ENCODE results near the gene IL36B. TPM values are rescaled to one million over a fixed set of nuclear protein-coding genes. Genes with fewer than 3 reads are reported as not detected.

IL36B gene
- total RNA-seq, 1 experiment from 2014 or later, result not detected

- Histone ChIP-seq H3K9me3 (no peaks in the 10 kb centered on the region), H3K27me3 (no peaks in the 10 kb centered on the region), H3K4me3 (no peak overlapping the region), H3K36me3 (no peaks in the 10 kb centered on the region)
- DNase-seq, result peak; percentile 26
Measured at GRCh38 chr2:113080134-113080533, 27.5 kb upstream of the IL36B start.

- H3K4me3 ChIP-seq, result no peak overlapping the region
- DNase-seq, result no peak
- H3K27me3 ChIP-seq, result no peaks in the 10 kb centered on the region
- H3K9me3 ChIP-seq, result no peaks in the 10 kb centered on the region
- H3K36me3 ChIP-seq, result no peaks in the 10 kb centered on the region
Measured at GRCh38 chr2:113079131-113079530, 26.5 kb upstream of the IL36B start.

GRCh38 chr2:113078350-113078839 lies 25.7 kb upstream of the IL36B start:
- no peaks in the 10 kb centered on the region for H3K36me3 ChIP-seq
- no peak overlapping the region for H3K4me3 ChIP-seq
- H3K27me3 ChIP-seq, result no peaks in the 10 kb centered on the region
- H3K9me3 ChIP-seq, result no peaks in the 10 kb centered on the region
- peak; percentile 64 for DNase-seq

GRCh38 chr2:113077921-113078320 lies 25.3 kb upstream of the IL36B start:
- H3K36me3 ChIP-seq, result no peaks in the 10 kb centered on the region
- H3K9me3 ChIP-seq, result no peaks in the 10 kb centered on the region
- no peaks in the 10 kb centered on the region for H3K27me3 ChIP-seq
- no peak overlapping the region for H3K4me3 ChIP-seq
- peak; percentile 43 for DNase-seq

GRCh38 chr2:113076954-113077669 lies 24.4 kb upstream of the IL36B start:
- Histone ChIP-seq H3K9me3 (no peaks in the 10 kb centered on the region), H3K4me3 (no peak overlapping the region), H3K27me3 (no peaks in the 10 kb centered on the region), H3K36me3 (no peaks in the 10 kb centered on the region)
- DNase-seq, result no peak

GRCh38 chr2:113075600-113075999 lies 22.9 kb upstream of the IL36B start:
- H3K36me3 ChIP-seq, result no peaks in the 10 kb centered on the region
- H3K27me3 ChIP-seq, result no peaks in the 10 kb centered on the region
- H3K4me3 ChIP-seq, result no peak overlapping the region
- no peaks in the 10 kb centered on the region for H3K9me3 ChIP-seq
- DNase-seq, result no peak

GRCh38 chr2:113075030-113075429 lies 22.4 kb upstream of the IL36B start:
- no peaks in the 10 kb centered on the region for H3K36me3 ChIP-seq
- H3K4me3 ChIP-seq, result no peak overlapping the region
- no peaks in the 10 kb centered on the region for H3K27me3 ChIP-seq
- no peaks in the 10 kb centered on the region for H3K9me3 ChIP-seq
- no peak for DNase-seq

- H3K9me3 ChIP-seq, result no peaks in the 10 kb centered on the region
- H3K27me3 ChIP-seq, result no peaks in the 10 kb centered on the region
- DNase-seq, result no peak
- H3K4me3 ChIP-seq, result no peak overlapping the region
- no peaks in the 10 kb centered on the region for H3K36me3 ChIP-seq
Measured at GRCh38 chr2:113073325-113073834, 20.7 kb upstream of the IL36B start.

- Histone ChIP-seq H3K36me3 (no peaks in the 10 kb centered on the region), H3K9me3 (no peaks in the 10 kb centered on the region), H3K4me3 (no peak overlapping the region), H3K27me3 (no peaks in the 10 kb centered on the region)
- DNase-seq, result no peak
Measured at GRCh38 chr2:113072584-113072983, 19.9 kb upstream of the IL36B start.

GRCh38 chr2:113070606-113070975 lies 17.9 kb upstream of the IL36B start:
- DNase-seq, result no peak
- Histone ChIP-seq H3K36me3 (no peaks in the 10 kb centered on the region), H3K9me3 (no peaks in the 10 kb centered on the region), H3K27me3 (no peaks in the 10 kb centered on the region), H3K4me3 (no peak overlapping the region)

GRCh38 chr2:113069676-113070605 lies 17.3 kb upstream of the IL36B start:
- H3K36me3 ChIP-seq, result no peaks in the 10 kb centered on the region
- no peak for DNase-seq
- H3K9me3 ChIP-seq, result no peaks in the 10 kb centered on the region
- no peak overlapping the region for H3K4me3 ChIP-seq
- no peaks in the 10 kb centered on the region for H3K27me3 ChIP-seq

GRCh38 chr2:113068706-113069485 lies 16.2 kb upstream of the IL36B start:
- DNase-seq, result no peak
- H3K9me3 ChIP-seq, result no peaks in the 10 kb centered on the region
- no peaks in the 10 kb centered on the region for H3K27me3 ChIP-seq
- no peak overlapping the region for H3K4me3 ChIP-seq
- H3K36me3 ChIP-seq, result no peaks in the 10 kb centered on the region

- DNase-seq, result no peak
- Histone ChIP-seq H3K36me3 (no peaks in the 10 kb centered on the region), H3K9me3 (no peaks in the 10 kb centered on the region), H3K4me3 (no peak overlapping the region), H3K27me3 (no peaks in the 10 kb centered on the region)
Measured at GRCh38 chr2:113068249-113068648, 15.6 kb upstream of the IL36B start.

GRCh38 chr2:113067681-113068080 lies 15.0 kb upstream of the IL36B start, which contains the start of gene IL1F10:
Gene IL1F10, plus strand, starts transcription at chr2:113067970. Its CDS starts 4,769 bp downstream, at chr2:113072739.
- Histone ChIP-seq H3K9me3 (no peaks in the 10 kb centered on the region), H3K4me3 (no peak within 1 kb of the TSS), H3K36me3 (no peaks in the 10 kb centered on the region), H3K27me3 (no peaks in the 10 kb centered on the region)
- DNase-seq, result no peak

GRCh38 chr2:113064898-113065297 lies 12.2 kb upstream of the IL36B start:
- Histone ChIP-seq H3K27me3 (no peaks in the 10 kb centered on the region), H3K4me3 (no peak overlapping the region), H3K9me3 (no peaks in the 10 kb centered on the region), H3K36me3 (no peaks in the 10 kb centered on the region)
- no peak for DNase-seq

GRCh38 chr2:113064281-113064680 lies 11.6 kb upstream of the IL36B start:
- Histone ChIP-seq H3K27me3 (no peaks in the 10 kb centered on the region), H3K4me3 (no peak overlapping the region), H3K9me3 (no peaks in the 10 kb centered on the region), H3K36me3 (no peaks in the 10 kb centered on the region)
- DNase-seq, result no peak
